Measurements from ENCODE around the gene CCDC6. TPM values are rescaled to one million over a fixed set of nuclear protein-coding genes. Genes with fewer than 3 reads are reported as not detected.

The CCDC6 gene
- total RNA-seq, 4 donors from 2014 or later = 65.5 to 104 (median 76.2) TPM

Other genes starting within 250 kb of the CCDC6 start
- under 1 TPM; 0.04 to 0.29 (median 0.16) TPM for gene SLC16A9, start 196.7 kb downstream of the CCDC6 start, total RNA-seq
- not detected for gene MRLN, start 153.1 kb downstream of the CCDC6 start, total RNA-seq

All from lower leg skin (tissue), 4 donors.